T-cell (primary cell): ENCODE results near the gene CROCC2. TPM values are rescaled to one million over a fixed set of nuclear protein-coding genes. Genes with fewer than 3 reads are reported as not detected.

Experiments used
- ATAC-seq, 4 experiments: fragments of 200-7000 bp in 3 of 4; fragments of 150-1000 bp in 1 of 4; cut with Tn5 transposase; replicated peaks in 1 of 4; 1 replicate in 3 of 4; 2 replicates in 1 of 4; pipeline ENCODE4 v1.10.0; 2021; ENCODE audit warnings: moderate library complexity in 3 of 4, mild to moderate bottlenecking in 2 of 4, moderate number of reproducible peaks in 1 of 4
- CTCF ChIA-PET, 2 donors: fragments of 300-600 bp; sonication (Branson Sonifier 250); formaldehyde crosslinking; loops; one replicate each; lab custom pipeline; 2022; ENCODE audit warnings: antibody characterized with exemption in 2 of 2; lab: Charles Lee
- POLR2A ChIA-PET, 2 donors: fragments of 300-600 bp; sonication (Branson Sonifier 250); formaldehyde crosslinking; loops; one replicate each; lab custom pipeline; 2022; ENCODE audit warnings: antibody characterized with exemption in 2 of 2; lab: Charles Lee
- DNase-seq, 35 experiments: peaks; one replicate each; pipeline versions ENCODE4 v3.0.0 to v3.0.0-alpha.2; 2013 to 2023
- H3K27ac ChIP-seq: one replicate; pipeline ENCODE4 v1.5.1; 2013; ENCODE audit warnings: low read length
- H3K27me3 ChIP-seq, 2 experiments: replicated peaks in 1 of 2; 1 replicate in 1 of 2; 2 replicates in 1 of 2; pipeline versions ENCODE4 v1.6.1 to v1.7.0; 2013; ENCODE audit warnings: low read length in 1 of 2, mixed read lengths in 1 of 2; ENCODE audit not compliant: control insufficient read depth in 2 of 2, insufficient read depth in 2 of 2; ENCODE audit errors: extremely low read depth in 1 of 2
- H3K36me3 ChIP-seq, 2 donors: 1 replicate in 1 of 2; 2 replicates in 1 of 2; pipeline versions ENCODE4 v1.6.1 to v1.7.0; 2013; ENCODE audit warnings: low read length in 1 of 2; ENCODE audit not compliant: control insufficient read depth in 2 of 2, insufficient read depth in 1 of 2; ENCODE audit errors: extremely low read depth in 1 of 2
- H3K4me1 ChIP-seq, 2 experiments: 1 replicate in 1 of 2; 2 replicates in 1 of 2; pipeline versions ENCODE4 v1.6.1 to v1.7.0; 2013; ENCODE audit warnings: low read length in 2 of 2, mixed read lengths in 1 of 2; ENCODE audit not compliant: insufficient read depth in 2 of 2, control insufficient read depth in 1 of 2; ENCODE audit errors: extremely low read depth in 1 of 2
- H3K4me3 ChIP-seq, 2 donors: 1 replicate in 1 of 2; 2 replicates in 1 of 2; pipeline versions ENCODE4 v1.5.1 to v1.7.0; 2013; ENCODE audit warnings: mild to moderate bottlenecking in 2 of 2, low read length in 1 of 2, moderate library complexity in 1 of 2; ENCODE audit not compliant: control insufficient read depth in 1 of 2; ENCODE audit errors: extremely low read depth in 1 of 2
- H3K9me3 ChIP-seq: 2 replicates; pipeline ENCODE4 v1.7.0; 2013
- H3K27ac Mint-ChIP-seq, 2 donors: one replicate each; pipeline ENCODE4 v1.8.0; 2020 to 2021; ENCODE audit warnings: mild to moderate bottlenecking in 2 of 2, mixed read lengths in 2 of 2
- H3K27me3 Mint-ChIP-seq, 2 donors: one replicate each; pipeline ENCODE4 v1.8.0; 2021 to 2022; ENCODE audit warnings: mixed read lengths in 2 of 2
- H3K36me3 Mint-ChIP-seq: one replicate; pipeline ENCODE4 v1.8.0; 2021; ENCODE audit warnings: mixed read lengths
- H3K4me1 Mint-ChIP-seq, 3 donors: one replicate each; pipeline ENCODE4 v1.8.0; 2020 to 2022; ENCODE audit warnings: mixed read lengths in 3 of 3, mild to moderate bottlenecking in 1 of 3
- H3K4me3 Mint-ChIP-seq, 3 donors: one replicate each; pipeline ENCODE4 v1.8.0; 2020 to 2022; ENCODE audit warnings: mild to moderate bottlenecking in 3 of 3, mixed read lengths in 3 of 3, moderate library complexity in 3 of 3
- H3K9me3 Mint-ChIP-seq, 3 donors: one replicate each; pipeline ENCODE4 v1.8.0; 2020 to 2022; ENCODE audit warnings: mixed read lengths in 3 of 3
- WGBS: methylation state at CpG from one replicate; pipeline ENCODE4 v1.1.5; 2013; ENCODE audit warnings: missing lambda C conversion rate; ENCODE audit not compliant: insufficient coverage; 5-methylcytosine and 5-hydroxymethylcytosine counted together
- total RNA-seq, 35 experiments: library from RNA in 6 of 35; stranded (reverse) in 6 of 35; fragments of 120-200 nt in 1 of 35; gene quantifications; one replicate each; pipeline versions ENCODE4 v1.2.1 to v1.2.4 and lab custom pipeline; 2013 to 2026

Gene CROCC2
- total RNA-seq, 5 donors from 2014 or later (not counting 1 experiment from before 2014, with no cell fraction given): not detected

- no peak for ATAC-seq
- H3K36me3 Mint-ChIP-seq: no peaks in the 10 kb centered on the region
- H3K4me3 Mint-ChIP-seq: no peak overlapping the region
- DNase-seq: peak in 1 of 35 experiments; percentile 13
- ChIA-PET CTCF (no interaction called here), POLR2A (no interaction called here)
- no peaks in the 10 kb centered on the region for H3K9me3 Mint-ChIP-seq
- H3K27ac Mint-ChIP-seq: peak overlapping the region in 1 of 2 donors; percentile 58
- peaks cover 8 to 20% (median 17%) of the 10 kb centered on the region in 3 donors for H3K4me1 Mint-ChIP-seq
- Histone ChIP-seq H3K36me3 (no peaks in the 10 kb centered on the region), H3K27me3 (peaks cover 0 to 58% of the 10 kb centered on the region in 2 experiments), H3K27ac (no peak overlapping the region), H3K9me3 (no peaks in the 10 kb centered on the region), H3K4me1 (peaks cover 2 to 38% of the 10 kb centered on the region in 2 experiments), H3K4me3 (no peak overlapping the region)
- WGBS: 73% methylated on average over 15 of the region's 24 CpGs
- H3K27me3 Mint-ChIP-seq: peaks cover 14 to 28% of the 10 kb centered on the region in 2 donors
Measured at GRCh38 chr2:240995041-240996021, 89.2 kb downstream of the CROCC2 start.

GRCh38 chr2:240996161-240996833 is 90.2 kb downstream of the CROCC2 start:
- peak overlapping the region in 1 of 3 donors; percentile 62 for H3K4me3 Mint-ChIP-seq
- Histone ChIP-seq H3K4me3 (no peak overlapping the region), H3K27me3 (peaks cover 0 to 61% of the 10 kb centered on the region in 2 experiments), H3K27ac (no peak overlapping the region), H3K4me1 (peaks cover 2 to 39% of the 10 kb centered on the region in 2 experiments), H3K9me3 (no peaks in the 10 kb centered on the region), H3K36me3 (no peaks in the 10 kb centered on the region)
- ATAC-seq: no peak
- peaks cover 8 to 25% (median 24%) of the 10 kb centered on the region in 3 donors for H3K4me1 Mint-ChIP-seq
- CTCF ChIA-PET: no interaction called here
- H3K36me3 Mint-ChIP-seq: no peaks in the 10 kb centered on the region
- DNase-seq: peak in 2 of 35 experiments; percentile 2 to 21
- peaks cover 14 to 35% of the 10 kb centered on the region in 2 donors for H3K27me3 Mint-ChIP-seq
- 77% methylated on average over 16 of the region's 19 CpGs for WGBS
- no peaks in the 10 kb centered on the region for H3K9me3 Mint-ChIP-seq
- POLR2A ChIA-PET: no interaction called here
- H3K27ac Mint-ChIP-seq: peak overlapping the region in 1 of 2 donors; percentile 86

GRCh38 chr2:240996834-240997140 is 90.7 kb downstream of the CROCC2 start:
- Histone ChIP-seq H3K27ac (no peak overlapping the region), H3K9me3 (no peaks in the 10 kb centered on the region), H3K27me3 (peaks cover 0 to 66% of the 10 kb centered on the region in 2 experiments), H3K36me3 (no peaks in the 10 kb centered on the region), H3K4me1 (peaks cover 2 to 39% of the 10 kb centered on the region in 2 experiments), H3K4me3 (no peak overlapping the region)
- Mint-ChIP-seq H3K4me3 (peak overlapping the region in 1 of 3 donors; percentile 62), H3K9me3 (no peaks in the 10 kb centered on the region), H3K36me3 (no peaks in the 10 kb centered on the region), H3K27me3 (peaks cover 14 to 36% of the 10 kb centered on the region in 2 donors), H3K4me1 (peaks cover 8 to 27% (median 24%) of the 10 kb centered on the region in 3 donors), H3K27ac (peak overlapping the region; percentile 70 to 86)
- DNase-seq: peak in 2 of 35 experiments; percentile 2 to 16
- 91% methylated on average over 13 of the region's 13 CpGs for WGBS
- ChIA-PET CTCF (no interaction called here), POLR2A (no interaction called here)
- ATAC-seq: no peak

- peak; percentile 25 to 44 (median 27) for ATAC-seq
- peak overlapping the region; percentile 62 to 77 (median 77) for H3K4me3 Mint-ChIP-seq
- Histone ChIP-seq H3K4me3 (peak overlapping the region in 1 of 2 donors; percentile 26), H3K4me1 (peaks cover 2 to 39% of the 10 kb centered on the region in 2 experiments), H3K27ac (no peak overlapping the region), H3K36me3 (no peaks in the 10 kb centered on the region), H3K9me3 (no peaks in the 10 kb centered on the region), H3K27me3 (peaks cover 0 to 67% of the 10 kb centered on the region in 2 experiments)
- peaks cover 14 to 40% of the 10 kb centered on the region in 2 donors for H3K27me3 Mint-ChIP-seq
- peak in 6 of 35 experiments; percentile 1 to 64 (median 27) for DNase-seq
- H3K27ac Mint-ChIP-seq: peak overlapping the region; percentile 70 to 86
- H3K4me1 Mint-ChIP-seq: peaks cover 8 to 27% (median 24%) of the 10 kb centered on the region in 3 donors
- no peaks in the 10 kb centered on the region for H3K36me3 Mint-ChIP-seq
- ChIA-PET CTCF (no interaction called here), POLR2A (no interaction called here)
- H3K9me3 Mint-ChIP-seq: no peaks in the 10 kb centered on the region
- 60% methylated on average over 12 of the region's 16 CpGs for WGBS
Measured at GRCh38 chr2:240997141-240997855, 91.2 kb downstream of the CROCC2 start.

- Histone ChIP-seq H3K9me3 (no peaks in the 10 kb centered on the region), H3K27me3 (peaks cover 0 to 61% of the 10 kb centered on the region in 2 experiments), H3K36me3 (no peaks in the 10 kb centered on the region), H3K4me3 (peak within 1 kb of the TSS; percentile 26 to 33), H3K27ac (no peak within 1 kb of the TSS), H3K4me1 (peaks cover 2 to 39% of the 10 kb centered on the region in 2 experiments)
- DNase-seq: peak in 26 of 35 experiments; percentile 6 to 72 (median 44)
- POLR2A ChIA-PET: no interaction called here
- ATAC-seq: peak; percentile 71 to 81 (median 76)
- H3K27ac Mint-ChIP-seq: peak within 1 kb of the TSS; percentile 70 to 86
- 14% methylated on average over 61 of the region's 61 CpGs for WGBS
- CTCF ChIA-PET: no interaction called here
- H3K4me1 Mint-ChIP-seq: peaks cover 8 to 26% (median 24%) of the 10 kb centered on the region in 3 donors
- peak within 1 kb of the TSS; percentile 67 to 77 (median 77) for H3K4me3 Mint-ChIP-seq
- H3K36me3 Mint-ChIP-seq: no peaks in the 10 kb centered on the region
- peaks cover 0 to under 1% (median 0%) of the 10 kb centered on the region in 3 donors for H3K9me3 Mint-ChIP-seq
- peaks cover 14 to 37% of the 10 kb centered on the region in 2 donors for H3K27me3 Mint-ChIP-seq
Measured at GRCh38 chr2:240997856-240998705, 91.9 kb downstream of the CROCC2 start, which contains the start of gene SNED1. SNED1 (plus strand) TSS chr2:240998618; CDS start chr2:240998838, 220 bp downstream.
